OCI-LY7 (cell line): ENCODE results near the gene PGD. TPM values are rescaled to one million over a fixed set of nuclear protein-coding genes. Genes with fewer than 3 reads are reported as not detected.

ENCODE experiments used
- BruUV-seq: library from RNA; stranded (reverse); fragments of 400-500 nt; replicated peaks from 2 replicates; lab custom pipeline; 2021; lab: Mats Ljungman, UMichigan
- CTCF ChIA-PET: fragments of 300-600 bp; sonication (Branson Sonifier 250); formaldehyde crosslinking; loops from one replicate; lab custom pipeline; 2022; ENCODE audit warnings: antibody characterized with exemption; ENCODE audit not compliant: unreplicated experiment; lab: Charles Lee
- POLR2A ChIA-PET: fragments of 300-600 bp; sonication (Branson Sonifier 250); formaldehyde crosslinking; loops from one replicate; lab custom pipeline; 2022; ENCODE audit warnings: antibody characterized with exemption; lab: Charles Lee
- DNase-seq: peaks from one replicate; pipeline ENCODE4 v3.0.0-alpha.2; 2015; ENCODE audit warnings: low spot score
- H2AFZ ChIP-seq: fragments of 200-600 bp; sonication (generic), shearing (Covaris generic); 2 replicates; pipeline ENCODE4 v1.6.1; 2014; ENCODE audit warnings: mild to moderate bottlenecking, antibody characterized with exemption, low read length, moderate library complexity
- H3K27ac ChIP-seq: fragments of 200-600 bp; sonication (generic); 2 replicates; pipeline ENCODE4 v1.5.1; 2014; ENCODE audit warnings: mixed run types, low read depth, mild to moderate bottlenecking, moderate library complexity, low read length, inconsistent platforms; ENCODE audit not compliant: poor library complexity, severe bottlenecking
- H3K36me3 ChIP-seq: fragments of 200-600 bp; sonication (generic); 2 replicates; pipeline ENCODE4 v1.6.1; 2014; ENCODE audit warnings: mild to moderate bottlenecking, antibody characterized with exemption, low read length, moderate library complexity, mixed read lengths; ENCODE audit not compliant: insufficient read depth
- H3K4me1 ChIP-seq: fragments of 200-600 bp; sonication (generic); 2 replicates; pipeline ENCODE4 v1.5.1; 2014; ENCODE audit warnings: mild to moderate bottlenecking, low read length; ENCODE audit not compliant: insufficient read depth, poor library complexity, severe bottlenecking
- H3K4me2 ChIP-seq: fragments of 200-600 bp; sonication (generic); 2 replicates; pipeline ENCODE4 v1.6.1; 2014; ENCODE audit warnings: mild to moderate bottlenecking, low read length
- H3K4me3 ChIP-seq: fragments of 200-600 bp; sonication (generic); 2 replicates; pipeline ENCODE4 v1.5.1; 2014; ENCODE audit warnings: mild to moderate bottlenecking, low read depth, low read length; ENCODE audit not compliant: poor library complexity, severe bottlenecking
- H3K79me2 ChIP-seq: fragments of 200-600 bp; sonication (generic); 2 replicates; pipeline ENCODE4 v1.6.1; 2016; ENCODE audit warnings: low read depth, mild to moderate bottlenecking, low read length, moderate library complexity, mixed read lengths; ENCODE audit not compliant: insufficient read depth
- H3K9me2 ChIP-seq: fragments of 200-600 bp; sonication (generic); 2 replicates; pipeline ENCODE4 v1.6.1; 2016; ENCODE audit warnings: mild to moderate bottlenecking, low read length, mixed read lengths; ENCODE audit not compliant: insufficient read depth
- H3K9me3 ChIP-seq: fragments of 200-600 bp; sonication (generic); 2 replicates; pipeline ENCODE4 v1.6.1; 2014; ENCODE audit warnings: mild to moderate bottlenecking, mixed run types, low read length, mixed read lengths
- H4K20me1 ChIP-seq: fragments of 200-600 bp; sonication (generic); 2 replicates; pipeline ENCODE4 v1.6.1; 2014; ENCODE audit warnings: mild to moderate bottlenecking, antibody characterized with exemption, low read length, moderate library complexity, mixed read lengths; ENCODE audit not compliant: insufficient read depth
- CTCF ChIP-seq: fragments of 200-600 bp; sonication (generic); conservative IDR thresholded peaks from 2 replicates; pipeline ENCODE4 v1.5.1; 2014; ENCODE audit warnings: mild to moderate bottlenecking, antibody characterized with exemption, low read length, moderate library complexity, mixed read lengths
- EZH2phosphoT487 ChIP-seq: fragments of 200-600 bp; sonication (generic); IDR thresholded peaks from 2 replicates; pipeline ENCODE4 v1.6.1; 2018; ENCODE audit warnings: low read depth, borderline replicate concordance, mild to moderate bottlenecking, mixed run types, antibody characterized with exemption, low read length, moderate library complexity, mixed read lengths
- intact Hi-C: fragments of 100-400 bp; cut with micrococcal nuclease; formaldehyde crosslinking; loops from one replicate; pipeline ENCODE4 v1.10.0; 2022; ENCODE audit not compliant: unreplicated experiment
- total RNA-seq, 2 experiments: library from RNA; depleted of rRNA in 1 of 2; stranded (reverse); fragments of >200 nt in 1 of 2; shearing (Covaris generic) in 1 of 2; gene quantifications; 2 replicates each; pipeline ENCODE4 v1.2.3, GENCODE V29; 2014 to 2022

The PGD gene
- total RNA-seq, 2 experiments from 2014 or later, result 69.3 to 157 TPM

- DNase-seq, result no peak
- Histone ChIP-seq H3K9me3 (no peaks in the 10 kb centered on the region), H3K36me3 (no peaks in the 10 kb centered on the region; the same call in 1 of the 2 replicates), H3K79me2 (no peaks in the 10 kb centered on the region; the same call in 1 of the 2 replicates), H3K27ac (no peak overlapping the region), H3K9me2 (no peaks in the 10 kb centered on the region), H4K20me1 (no peaks in the 10 kb centered on the region), H3K4me3 (no peak overlapping the region), H2AFZ (no peak overlapping the region), H3K4me1 (peaks cover 30% of the 10 kb centered on the region), H3K4me2 (no peak overlapping the region)
- ChIA-PET POLR2A (interaction anchor here (1.1 kb wide), 1 partner anchor 38 kb away, joined by 4 read pairs; the partner anchor contains the start of gene DFFA), CTCF (no interaction called here)
- no peak for TF ChIP-seq EZH2phosphoT487
- TF ChIP-seq CTCF, result no peak
- intact Hi-C loops, result no loop called here
- BruUV-seq, result no TSS peak
Measured at GRCh38 chr1:10434590-10434989, 35.7 kb downstream of the PGD start.

- H3K9me2 ChIP-seq, result no peaks in the 10 kb centered on the region
- peaks cover 5% of the 10 kb centered on the region; the same call in 1 of the 2 replicates for H3K36me3 ChIP-seq
- POLR2A ChIA-PET, result interaction anchor here (0.7 kb wide), 1 partner anchor 431 kb away, joined by 3 read pairs; no protein-coding TSS in a partner anchor
- H3K9me3 ChIP-seq, result no peaks in the 10 kb centered on the region
- H3K4me1 ChIP-seq, result peaks cover 15% of the 10 kb centered on the region
- TF ChIP-seq CTCF, result no peak
- TF ChIP-seq EZH2phosphoT487, result no peak
- H4K20me1 ChIP-seq, result no peaks in the 10 kb centered on the region
- H3K27ac ChIP-seq, result no peak overlapping the region
- no peak overlapping the region for H3K4me2 ChIP-seq
- no peaks in the 10 kb centered on the region for H3K79me2 ChIP-seq
- H3K4me3 ChIP-seq, result no peak overlapping the region
- no TSS peak for BruUV-seq
- no peak overlapping the region for H2AFZ ChIP-seq
- CTCF ChIA-PET, result no interaction called here
- intact Hi-C loops, result no loop called here
- DNase-seq, result no peak
Measured at GRCh38 chr1:10437052-10437451, 38.2 kb downstream of the PGD start.

DNA sequence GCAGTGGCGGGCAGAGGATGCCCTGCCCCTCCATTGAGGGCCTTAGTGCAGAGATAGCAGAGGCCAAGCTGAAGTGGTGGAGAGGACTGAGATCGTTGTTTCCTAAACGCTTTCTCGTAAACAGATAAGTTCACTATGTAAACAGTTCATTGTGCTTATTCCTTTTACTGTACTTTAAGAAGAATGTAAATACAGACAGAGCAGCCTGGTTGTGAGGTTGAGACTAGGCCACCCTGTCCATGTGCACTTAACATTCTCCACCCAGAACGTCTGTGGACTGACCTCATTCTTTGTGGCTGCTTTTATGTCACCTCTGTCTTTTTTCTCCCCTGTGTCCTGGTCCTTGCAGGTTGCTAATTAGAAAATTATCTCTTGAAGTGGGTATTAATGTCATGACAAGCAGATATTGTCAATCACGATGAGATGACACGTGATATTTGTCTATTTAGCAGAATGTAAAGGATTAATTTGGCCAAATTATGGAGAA, 39.9 kb downstream of the PGD start:
- CTCF ChIA-PET, result no interaction called here
- TF ChIP-seq EZH2phosphoT487, result no peak
- TF ChIP-seq CTCF, result no peak
- Histone ChIP-seq H3K4me3 (no peak overlapping the region), H3K9me3 (no peaks in the 10 kb centered on the region), H2AFZ (no peak overlapping the region), H3K36me3 (peaks cover 5% of the 10 kb centered on the region; the same call in 1 of the 2 replicates), H3K4me1 (no peaks in the 10 kb centered on the region), H3K79me2 (no peaks in the 10 kb centered on the region), H4K20me1 (no peaks in the 10 kb centered on the region), H3K4me2 (no peak overlapping the region), H3K27ac (no peak overlapping the region), H3K9me2 (no peaks in the 10 kb centered on the region)
- BruUV-seq, result no TSS peak
- DNase-seq, result no peak
- intact Hi-C loops, result no loop called here
- POLR2A ChIA-PET, result no interaction called here
